GM18505 (cell line): ENCODE measurements around the gene TMEM203.

Experiments
- ATAC-seq: cut with Tn5 transposase; IDR thresholded peaks from one replicate; pipeline ENCODE4 v1.9.1; 2021; ENCODE audit not compliant: unreplicated experiment
- POLR2A ChIP-seq: IDR thresholded peaks from 4 replicates; pipeline ENCODE4 v1.6.1; 2011; ENCODE audit warnings: borderline replicate concordance; ENCODE audit not compliant: insufficient read depth, insufficient read length; ENCODE audit errors: extremely low read depth

TMEM203 gene

GRCh38 chr9:137159105-137160053 lies 46.1 kb downstream of the TMEM203 start:
- no peak for ATAC-seq
- no peak for TF ChIP-seq POLR2A

- no peak for ATAC-seq
- TF ChIP-seq POLR2A = no peak
These were observed 46.8 kb downstream of the TMEM203 start for GRCh38 chr9:137158625-137159024.

GRCh38 chr9:137157618-137158415 lies 47.6 kb downstream of the TMEM203 start:
- no peak for ATAC-seq
- no peak for TF ChIP-seq POLR2A

DNA sequence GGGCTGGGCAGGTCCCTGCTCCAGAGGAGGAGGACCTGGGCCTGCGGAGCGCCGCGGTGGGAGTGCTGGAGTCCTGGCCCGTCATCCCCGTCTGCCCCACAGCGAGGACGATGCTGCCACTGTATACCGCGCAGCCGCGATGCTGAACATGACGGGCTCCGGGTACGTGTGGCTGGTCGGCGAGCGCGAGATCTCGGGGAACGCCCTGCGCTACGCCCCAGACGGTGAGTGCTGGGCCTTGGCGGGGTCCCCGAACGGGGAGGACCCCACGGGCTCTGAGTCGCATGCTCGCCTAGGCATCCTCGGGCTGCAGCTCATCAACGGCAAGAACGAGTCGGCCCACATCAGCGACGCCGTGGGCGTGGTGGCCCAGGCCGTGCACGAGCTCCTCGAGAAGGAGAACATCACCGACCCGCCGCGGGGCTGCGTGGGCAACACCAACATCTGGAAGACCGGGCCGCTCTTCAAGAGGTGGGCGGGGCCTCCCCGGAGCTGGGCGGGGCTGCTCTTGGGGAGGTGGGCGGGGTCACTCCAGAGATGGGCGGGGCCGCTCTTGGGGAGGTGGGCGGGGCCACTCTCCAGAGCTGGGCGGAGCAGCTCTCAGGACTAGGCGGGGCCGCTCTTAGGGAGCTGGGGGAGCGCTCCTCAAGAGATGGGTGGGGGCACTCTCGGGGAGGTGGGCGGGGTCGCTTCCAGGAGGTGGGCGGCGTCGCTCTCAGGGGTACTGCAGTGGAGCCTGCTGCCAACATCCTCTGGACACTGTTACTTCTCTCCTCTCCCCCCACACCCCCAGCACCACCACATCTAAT lies 48.7 kb downstream of the TMEM203 start:
- no peak for TF ChIP-seq POLR2A
- ATAC-seq = no peak
